A673 (cell line): ENCODE results near the gene MYOF. TPM values are rescaled to one million over a fixed set of nuclear protein-coding genes. Genes with fewer than 3 reads are reported as not detected.
A peak's percentile ranks its signal among the peaks of the same experiment; 100 is the strongest.

Experiments used
- BruUV-seq: library from RNA; stranded (reverse); fragments of 400-500 nt; replicated peaks from 2 replicates; lab custom pipeline; 2021; lab: Mats Ljungman, UMichigan
- CTCF ChIA-PET: fragments of 300-600 bp; sonication (Branson Sonifier 250); formaldehyde crosslinking; loops from one replicate; lab custom pipeline; 2022; ENCODE audit warnings: antibody characterized with exemption; lab: Charles Lee
- POLR2A ChIA-PET: fragments of 300-600 bp; sonication (Branson Sonifier 250); formaldehyde crosslinking; loops from one replicate; lab custom pipeline; 2022; ENCODE audit warnings: antibody characterized with exemption; ENCODE audit not compliant: low non-redundant PET; lab: Charles Lee
- DNase-seq: peaks from one replicate; pipeline ENCODE4 v3.0.0-alpha.2; 2015; ENCODE audit warnings: low spot score
- H3K27ac ChIP-seq: fragments of 200-600 bp; sonication (generic); 2 replicates; pipeline ENCODE4 v1.5.1; 2016; ENCODE audit warnings: mixed run types, low read depth, mild to moderate bottlenecking, mixed read lengths, antibody characterized with exemption, low read length; ENCODE audit not compliant: poor library complexity, severe bottlenecking
- H3K27me3 ChIP-seq: fragments of 200-600 bp; sonication (generic); replicated peaks from 2 replicates; pipeline ENCODE4 v1.6.1; 2017; ENCODE audit warnings: mixed run types, low read depth, mild to moderate bottlenecking, mixed read lengths, antibody characterized with exemption, low read length; ENCODE audit not compliant: insufficient read depth, poor library complexity
- H3K36me3 ChIP-seq: fragments of 200-600 bp; sonication (generic); 2 replicates; pipeline ENCODE4 v1.6.1; 2016; ENCODE audit warnings: mixed run types, mild to moderate bottlenecking, mixed read lengths, antibody characterized with exemption, low read length; ENCODE audit not compliant: insufficient read depth, poor library complexity, severe bottlenecking
- H3K4me1 ChIP-seq: fragments of 200-600 bp; sonication (generic); 2 replicates; pipeline ENCODE4 v1.6.1; 2017; ENCODE audit warnings: mixed run types, mild to moderate bottlenecking, mixed read lengths, antibody characterized with exemption, low read length; ENCODE audit not compliant: insufficient read depth, poor library complexity, severe bottlenecking
- H3K4me3 ChIP-seq: fragments of 200-600 bp; sonication (generic); 2 replicates; pipeline ENCODE4 v1.5.1; 2016; ENCODE audit warnings: low read depth, mixed run types, mild to moderate bottlenecking, mixed read lengths, low read length; ENCODE audit not compliant: poor library complexity, severe bottlenecking
- H3K9me3 ChIP-seq: fragments of 200-600 bp; sonication (generic); 2 replicates; pipeline ENCODE4 v1.6.1; 2016; ENCODE audit warnings: mixed run types, low read depth, mild to moderate bottlenecking, mixed read lengths, antibody characterized with exemption, low read length; ENCODE audit not compliant: poor library complexity, severe bottlenecking
- EZH2 ChIP-seq: fragments of 200-600 bp; sonication (generic); IDR thresholded peaks from 2 replicates; pipeline ENCODE4 v1.6.1; 2017; ENCODE audit warnings: borderline replicate concordance, low read depth, mild to moderate bottlenecking, mixed read lengths, antibody characterized with exemption, low read length; ENCODE audit not compliant: poor library complexity, severe bottlenecking
- intact Hi-C: fragments of 100-400 bp; cut with micrococcal nuclease; formaldehyde crosslinking; loops from one replicate; pipeline ENCODE4 v1.10.0; 2022; ENCODE audit not compliant: unreplicated experiment
- total RNA-seq: library from RNA; stranded (reverse); gene quantifications from 2 replicates; pipeline ENCODE4 v1.2.3, GENCODE V29; 2021
- TF ChIP-seq, protein P1 (sequence below): fragments of 300-800, 200-600 bp; sonication (generic); conservative IDR thresholded peaks from 2 replicates; pipeline ENCODE4 v1.5.1; 2017; ENCODE audit warnings: low read depth, mild to moderate bottlenecking, antibody characterized with exemption, low read length, moderate library complexity, mixed read lengths

The MYOF gene
- total RNA-seq, 1 experiment from 2014 or later: 24.2 TPM

DNA sequence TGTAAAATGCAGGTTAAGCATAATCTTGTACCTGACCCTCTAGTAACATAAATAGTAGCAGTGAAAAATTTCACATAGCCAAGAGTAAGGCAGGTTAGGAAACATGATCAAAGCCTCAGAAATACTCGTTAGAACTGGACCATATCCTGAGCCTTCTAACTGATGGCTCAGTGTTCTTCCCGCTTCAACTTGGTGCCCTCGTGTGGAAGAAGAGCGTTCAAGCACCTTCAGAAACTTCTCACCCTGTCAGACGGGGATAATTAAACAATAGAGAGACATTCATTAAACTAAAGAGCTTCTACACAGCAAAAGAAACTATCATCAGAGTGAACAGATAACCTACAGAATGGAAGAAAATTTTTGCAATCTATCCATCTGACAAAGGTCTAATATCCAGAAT is 124.5 kb downstream of the MYOF start:
- Histone ChIP-seq H3K9me3 (no peaks in the 10 kb centered on the region), H3K4me1 (no peaks in the 10 kb centered on the region), H3K4me3 (no peak overlapping the region), H3K27ac (no peak overlapping the region), H3K27me3 (no peaks in the 10 kb centered on the region), H3K36me3 (no peaks in the 10 kb centered on the region)
- no TSS peak for BruUV-seq
- TF ChIP-seq, protein P1, sequence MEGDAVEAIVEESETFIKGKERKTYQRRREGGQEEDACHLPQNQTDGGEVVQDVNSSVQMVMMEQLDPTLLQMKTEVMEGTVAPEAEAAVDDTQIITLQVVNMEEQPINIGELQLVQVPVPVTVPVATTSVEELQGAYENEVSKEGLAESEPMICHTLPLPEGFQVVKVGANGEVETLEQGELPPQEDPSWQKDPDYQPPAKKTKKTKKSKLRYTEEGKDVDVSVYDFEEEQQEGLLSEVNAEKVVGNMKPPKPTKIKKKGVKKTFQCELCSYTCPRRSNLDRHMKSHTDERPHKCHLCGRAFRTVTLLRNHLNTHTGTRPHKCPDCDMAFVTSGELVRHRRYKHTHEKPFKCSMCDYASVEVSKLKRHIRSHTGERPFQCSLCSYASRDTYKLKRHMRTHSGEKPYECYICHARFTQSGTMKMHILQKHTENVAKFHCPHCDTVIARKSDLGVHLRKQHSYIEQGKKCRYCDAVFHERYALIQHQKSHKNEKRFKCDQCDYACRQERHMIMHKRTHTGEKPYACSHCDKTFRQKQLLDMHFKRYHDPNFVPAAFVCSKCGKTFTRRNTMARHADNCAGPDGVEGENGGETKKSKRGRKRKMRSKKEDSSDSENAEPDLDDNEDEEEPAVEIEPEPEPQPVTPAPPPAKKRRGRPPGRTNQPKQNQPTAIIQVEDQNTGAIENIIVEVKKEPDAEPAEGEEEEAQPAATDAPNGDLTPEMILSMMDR: peak; percentile 73
- TF ChIP-seq EZH2: no peak
- peak; percentile 75 for DNase-seq
- CTCF ChIA-PET: interaction anchor here (2.1 to 2.3 kb wide), 2 partner anchors 125 to 282 kb away, joined by 6 to 13 read pairs; partner anchors contain the start of gene MYOF
- intact Hi-C loops: loop anchor here (5.0 to 10.0 kb wide), 3 partner anchors 243 to 470 kb away; no protein-coding TSS in a partner anchor
- POLR2A ChIA-PET: no interaction called here

DNA sequence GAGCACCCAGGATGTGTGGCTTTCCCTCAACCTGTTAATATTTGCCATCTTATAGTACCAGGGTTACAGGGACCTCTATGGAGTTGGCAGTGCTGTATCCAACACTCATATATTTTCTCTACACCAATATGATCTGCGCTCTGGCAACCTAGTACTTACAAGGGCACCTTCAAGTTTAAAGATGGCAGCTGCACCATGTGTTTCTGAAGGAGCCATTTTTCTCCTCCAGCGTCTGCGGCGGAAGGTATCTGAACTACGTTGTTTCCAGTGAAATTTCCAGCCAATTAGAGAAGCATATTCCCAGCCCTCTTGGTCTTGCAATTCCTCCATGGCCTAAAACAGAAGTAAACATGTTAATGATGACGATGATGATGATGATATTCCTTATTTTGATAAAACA is 125.6 kb downstream of the MYOF start:
- Histone ChIP-seq H3K27ac (no peak overlapping the region), H3K36me3 (no peaks in the 10 kb centered on the region), H3K27me3 (no peaks in the 10 kb centered on the region), H3K4me1 (no peaks in the 10 kb centered on the region), H3K9me3 (no peaks in the 10 kb centered on the region), H3K4me3 (no peak overlapping the region)
- BruUV-seq: no TSS peak
- POLR2A ChIA-PET: no interaction called here
- intact Hi-C loops: loop anchor here (5.0 to 10.0 kb wide), 3 partner anchors 242 to 469 kb away; no protein-coding TSS in a partner anchor
- no peak for DNase-seq
- TF ChIP-seq EZH2: no peak
- TF ChIP-seq, protein P1: no peak
- CTCF ChIA-PET: interaction anchor here (2.3 kb wide), 1 partner anchor 281 kb away, joined by 6 read pairs; no protein-coding TSS in a partner anchor

DNA sequence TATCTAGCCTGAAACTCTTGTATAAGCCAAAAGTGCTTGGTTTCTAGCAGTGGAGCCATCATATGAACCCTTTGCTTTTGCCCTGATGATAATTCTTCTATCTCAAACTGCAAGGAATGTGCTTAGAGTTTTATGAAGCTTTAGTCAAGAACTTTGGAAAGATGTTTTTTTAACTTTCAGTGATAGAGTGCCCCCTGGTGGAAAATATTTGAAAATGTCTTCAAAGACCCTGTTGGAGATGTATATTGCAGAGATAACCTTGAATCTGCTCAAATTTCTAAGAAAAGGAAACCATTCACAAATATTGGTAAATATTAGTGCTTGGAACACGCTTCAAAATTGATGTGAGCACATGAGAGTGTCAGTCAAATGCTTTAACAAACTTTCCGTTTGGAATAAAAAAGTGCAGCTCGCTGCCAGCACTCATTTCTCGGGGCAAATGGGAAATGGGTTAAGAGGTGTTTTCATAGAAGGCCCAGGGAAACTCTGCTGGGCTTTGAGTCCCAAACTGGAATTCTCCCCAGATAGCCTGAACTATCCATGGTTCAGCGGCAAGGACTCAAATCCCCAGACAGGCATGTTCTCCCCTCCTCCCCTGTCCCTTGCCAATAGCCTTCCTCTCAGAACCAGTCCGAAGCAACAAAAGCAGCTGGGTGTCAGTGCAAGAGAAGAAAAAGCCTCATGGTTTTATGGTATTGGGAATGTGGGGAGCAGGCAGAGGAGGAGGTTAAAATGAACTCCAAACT is 129.3 kb downstream of the MYOF start:
- H3K36me3 ChIP-seq: no peaks in the 10 kb centered on the region
- no peaks in the 10 kb centered on the region for H3K4me1 ChIP-seq
- TF ChIP-seq, protein P1: peak; percentile 74
- TF ChIP-seq EZH2: no peak
- CTCF ChIA-PET: interaction anchor here (0.6 to 1.5 kb wide), 4 partner anchors 130 to 388 kb away, joined by 3 to 8 read pairs (median 3); partner anchors contain the start of gene MYOF
- H3K27ac ChIP-seq: no peak overlapping the region
- H3K9me3 ChIP-seq: no peaks in the 10 kb centered on the region
- H3K4me3 ChIP-seq: no peak overlapping the region
- peak; percentile 64 for DNase-seq
- H3K27me3 ChIP-seq: no peaks in the 10 kb centered on the region
- no TSS peak for BruUV-seq
- POLR2A ChIA-PET: no interaction called here
- intact Hi-C loops: loop anchor here (1.0 to 10.0 kb wide), 3 partner anchors 131 to 273 kb away; no protein-coding TSS in a partner anchor
